Activated CD4-positive, CD25-positive, alpha-beta regulatory T cell (primary cell): ENCODE data around the gene MEA1.
"Not testable (repeated sequence)": the region's sequence is repeated elsewhere in the genome, so short reads cannot be mapped to it uniquely, and the experiment has no call there.

Source experiments
- DNase-seq, 4 experiments: peaks; one replicate each; lab custom pipeline; 2025; lab: John Stamatoyannopoulos, UW

The MEA1 gene

DNA sequence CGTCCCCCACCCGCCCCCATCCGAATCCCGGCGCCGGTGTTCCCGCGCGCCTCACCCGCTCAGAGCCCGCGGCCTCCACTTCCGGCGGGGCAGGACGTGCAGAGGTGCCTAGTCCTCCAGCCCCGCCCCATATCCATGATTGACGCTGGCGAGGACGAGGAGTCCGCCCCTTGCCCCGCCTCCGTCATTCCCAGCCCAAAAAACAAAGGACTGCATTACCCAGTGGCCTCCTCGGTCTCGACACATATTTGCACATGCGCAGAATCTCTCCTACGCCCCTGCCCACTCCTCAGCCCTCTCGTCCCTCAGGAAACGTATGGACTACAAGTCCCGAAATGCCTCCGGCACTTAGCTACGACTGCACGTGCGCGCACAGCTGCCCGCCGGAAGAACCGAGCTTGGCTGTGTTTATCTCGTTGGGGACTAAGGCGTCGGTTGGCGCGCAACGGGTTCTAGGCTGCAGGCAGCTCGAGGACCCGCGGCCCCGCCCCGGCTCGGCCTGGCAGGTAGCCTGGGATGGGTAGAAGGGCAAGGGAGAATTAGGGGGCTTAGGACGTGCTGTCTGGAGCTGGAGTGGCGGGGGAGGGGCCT is at the start of gene MEA1, which contains the start of gene KLHDC3:
Gene MEA1 (minus strand): TSS at position 104 of the 591 bp plus-strand sequence. CDS start 133 bp downstream, outside the sequence.
Gene KLHDC3 (plus strand): TSS at position 407 of the 591 bp plus-strand sequence. CDS start 2,944 bp downstream, outside the sequence.
- peak; percentile 90 to 96 (median 95) for DNase-seq

DNA sequence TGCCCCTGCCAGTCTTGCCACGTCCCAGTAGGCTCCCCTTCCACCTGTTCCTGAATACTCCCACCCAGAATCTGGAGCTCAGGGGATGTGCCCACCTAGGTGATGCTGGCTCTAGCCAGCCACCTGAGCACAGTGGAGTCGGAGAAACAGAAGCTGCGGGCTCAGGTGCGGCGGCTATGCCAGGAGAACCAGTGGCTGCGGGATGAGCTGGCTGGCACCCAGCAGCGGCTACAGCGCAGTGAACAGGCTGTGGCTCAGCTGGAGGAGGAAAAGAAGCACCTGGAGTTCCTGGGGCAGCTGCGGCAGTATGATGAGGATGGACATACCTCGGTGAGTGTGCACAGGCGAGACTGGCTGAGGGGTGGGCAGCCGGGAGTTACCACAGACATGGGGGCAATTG is 49.1 kb upstream of the MEA1 start:
- DNase-seq, result no peak

DNA sequence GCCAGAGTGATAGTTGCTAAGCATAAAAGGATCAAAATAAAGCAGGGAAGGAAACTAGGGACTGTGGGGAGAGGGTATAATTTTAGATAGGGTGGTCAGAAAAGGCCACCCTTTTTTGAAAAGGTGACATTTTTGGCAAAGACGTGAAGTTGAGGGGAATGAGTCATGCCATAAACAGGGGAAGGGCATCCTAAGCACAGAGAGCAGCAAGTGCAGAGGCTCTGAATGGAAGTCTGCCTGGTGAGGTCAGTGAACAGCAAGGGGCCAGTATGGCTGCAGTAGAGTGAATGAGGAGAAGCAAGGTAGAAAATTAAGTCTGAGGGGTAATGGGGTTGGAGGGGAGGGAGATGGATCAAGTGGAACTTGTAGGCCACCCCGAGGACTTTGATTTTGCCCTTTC is 48.1 kb upstream of the MEA1 start:
- DNase-seq, result no peak

DNA sequence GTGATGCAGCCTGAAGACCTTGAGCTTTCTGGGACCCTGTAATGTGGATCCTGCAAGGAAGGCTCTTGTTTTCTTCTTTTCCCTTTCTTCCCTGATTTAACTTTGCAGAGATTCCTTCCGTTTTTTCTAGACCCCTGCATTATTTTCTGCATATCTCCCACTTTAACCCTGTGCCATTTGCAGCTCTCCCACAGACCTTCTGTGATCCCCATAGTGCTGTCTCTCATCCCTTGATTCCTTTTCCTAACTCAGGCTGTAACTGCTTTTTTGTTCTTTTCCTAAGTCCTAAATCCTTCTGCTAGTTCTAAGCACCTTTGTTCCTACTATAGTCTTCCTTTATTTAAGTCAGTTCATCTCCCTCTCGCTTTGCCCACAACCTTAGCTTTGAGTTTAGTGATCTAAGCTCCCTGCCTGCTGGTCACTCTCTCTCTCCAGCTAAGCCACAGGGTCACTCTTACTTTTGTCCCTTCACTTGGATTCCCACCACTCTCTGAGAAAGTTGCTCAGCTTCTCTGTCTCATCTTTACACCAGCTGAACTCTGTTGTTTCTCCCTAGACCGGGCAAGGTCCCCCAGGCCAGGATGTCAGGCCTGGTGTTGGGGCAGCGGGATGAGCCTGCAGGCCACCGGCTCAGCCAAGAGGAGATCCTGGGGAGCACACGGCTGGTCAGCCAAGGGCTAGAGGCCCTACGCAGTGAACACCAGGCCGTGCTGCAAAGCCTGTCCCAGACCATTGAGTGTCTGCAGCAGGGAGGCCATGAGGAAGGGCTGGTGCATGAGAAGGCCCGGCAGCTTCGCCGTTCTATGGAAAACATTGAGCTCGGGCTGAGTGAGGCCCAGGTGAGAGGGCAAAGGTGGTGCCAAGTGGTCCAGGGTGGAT is 47.2 kb upstream of the MEA1 start:
- no peak for DNase-seq

DNA sequence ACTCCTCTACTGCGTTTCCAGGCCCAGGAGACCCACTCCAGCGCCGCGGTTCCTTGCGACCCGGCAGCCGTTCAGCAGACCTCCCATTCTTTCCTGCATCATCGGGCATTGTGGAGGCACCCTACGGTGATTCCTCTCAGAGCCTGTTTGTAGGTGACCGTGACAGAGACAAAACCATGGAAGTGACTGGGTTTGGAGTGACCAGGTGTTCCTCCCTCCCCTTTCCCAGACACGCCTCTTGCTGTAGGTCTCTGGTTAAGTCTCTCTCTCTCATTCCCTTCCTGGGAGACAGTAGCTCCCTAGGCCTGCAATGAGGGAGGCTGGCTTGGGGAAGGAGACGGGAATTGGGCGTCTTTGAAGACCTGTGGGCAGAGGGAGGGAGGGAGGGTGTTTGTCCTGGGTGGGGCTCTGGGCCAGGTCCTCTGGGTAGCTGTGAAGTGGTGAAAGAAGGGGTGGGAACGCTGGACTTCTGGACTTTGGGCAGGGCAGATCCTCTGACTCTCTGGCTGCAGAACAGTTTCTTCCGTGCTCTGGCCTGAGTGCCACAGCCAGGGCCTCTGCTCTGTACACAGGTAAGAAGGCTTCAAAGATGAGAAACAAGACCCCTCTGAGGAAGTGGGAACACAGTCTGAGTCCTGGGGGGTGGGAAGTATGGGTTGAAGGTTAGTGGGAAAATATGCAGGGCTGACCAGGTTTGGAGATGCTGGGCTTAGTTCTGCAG is 46.4 kb upstream of the MEA1 start:
- DNase-seq, result no peak

DNA sequence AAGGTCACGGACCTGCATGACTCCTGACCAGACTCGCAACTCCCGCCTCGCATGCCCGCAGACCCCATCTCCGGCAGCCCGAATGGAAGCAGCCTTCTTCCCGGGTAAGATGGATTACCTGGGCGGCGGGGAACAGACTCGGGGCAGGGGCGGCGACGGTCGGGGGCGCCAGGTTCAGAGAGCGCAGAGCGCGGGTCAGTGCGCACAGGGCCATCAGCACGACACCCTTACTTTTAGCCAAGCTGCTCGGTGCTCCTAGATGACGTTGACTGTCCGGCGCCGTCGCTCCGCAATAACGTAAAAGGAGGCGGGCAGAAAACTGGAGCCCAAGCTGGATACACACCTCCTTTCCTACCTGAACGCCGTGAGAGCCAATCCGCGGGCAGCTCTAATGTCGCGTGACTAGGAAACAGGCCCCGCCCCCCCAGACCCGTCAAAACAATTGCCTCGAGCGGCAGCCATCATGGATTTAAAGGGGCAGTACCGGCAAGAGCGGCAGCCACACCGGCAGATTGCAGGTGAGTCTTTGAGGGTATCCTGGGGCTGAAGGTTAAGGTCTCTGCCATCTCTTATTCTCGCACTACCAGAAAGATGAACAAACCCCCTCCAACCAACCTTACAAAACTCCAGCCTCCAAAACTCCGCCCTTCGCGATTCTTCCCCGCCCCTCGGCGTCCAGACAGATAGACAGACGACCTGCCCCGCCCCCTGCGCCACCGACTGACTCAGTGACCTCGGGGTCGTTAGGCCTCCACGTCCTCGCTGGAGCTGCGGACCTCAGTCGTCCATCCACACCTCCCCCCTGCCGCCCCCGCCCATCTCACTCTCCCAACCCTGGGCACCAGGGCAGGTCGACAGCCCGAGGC is 45.7 kb upstream of the MEA1 start, which contains the start of the genes KLC4 and MRPL2:
Gene KLC4 (plus strand): TSS at position 464 of the 866 bp plus-strand sequence. CDS start 1,705 bp downstream, outside the sequence.
Gene MRPL2 (minus strand): TSS at position 267 of the 866 bp plus-strand sequence. CDS start 53 bp downstream, at position 214.
- DNase-seq, result peak; percentile 91 to 97 (median 95)

DNA sequence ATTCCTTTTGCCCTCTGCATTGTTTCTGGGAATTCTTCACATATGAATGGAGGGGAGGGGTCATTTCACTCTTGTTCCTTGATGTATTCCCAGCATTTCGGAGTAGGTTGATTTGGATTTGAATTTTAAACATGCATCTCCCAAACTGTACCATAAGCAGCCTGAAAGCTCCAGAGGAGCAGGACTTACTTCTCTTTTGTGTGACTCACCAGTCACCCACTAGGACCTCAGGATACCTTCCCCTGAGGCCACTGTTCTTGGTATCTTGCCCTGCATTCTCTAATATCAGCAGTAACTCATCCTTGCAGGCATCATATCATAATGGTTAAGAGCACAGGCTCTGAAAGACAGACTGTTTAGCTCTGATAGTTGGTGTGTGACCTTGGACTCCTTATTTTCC is 44.8 kb upstream of the MEA1 start:
- no peak for DNase-seq

DNA sequence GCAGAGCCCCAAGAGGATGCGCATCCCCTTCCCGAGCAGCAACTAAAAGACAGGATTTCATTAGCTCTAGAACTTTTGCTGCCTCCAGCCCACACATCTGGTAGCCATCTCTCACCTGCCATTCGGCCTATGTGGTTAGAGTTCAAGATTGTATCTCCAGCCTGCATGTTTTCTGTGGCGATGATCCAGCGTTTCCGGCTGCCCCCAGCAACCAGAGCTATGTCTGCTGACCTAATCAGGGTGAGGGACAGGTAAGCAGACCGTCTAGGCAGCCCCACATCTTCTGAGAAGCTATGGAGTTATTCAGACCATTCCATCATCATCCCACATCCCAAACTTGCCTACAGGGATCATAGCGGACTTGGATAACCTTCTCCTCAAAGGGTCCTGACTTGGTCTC is 42.2 kb upstream of the MEA1 start:
- no peak for DNase-seq

DNA sequence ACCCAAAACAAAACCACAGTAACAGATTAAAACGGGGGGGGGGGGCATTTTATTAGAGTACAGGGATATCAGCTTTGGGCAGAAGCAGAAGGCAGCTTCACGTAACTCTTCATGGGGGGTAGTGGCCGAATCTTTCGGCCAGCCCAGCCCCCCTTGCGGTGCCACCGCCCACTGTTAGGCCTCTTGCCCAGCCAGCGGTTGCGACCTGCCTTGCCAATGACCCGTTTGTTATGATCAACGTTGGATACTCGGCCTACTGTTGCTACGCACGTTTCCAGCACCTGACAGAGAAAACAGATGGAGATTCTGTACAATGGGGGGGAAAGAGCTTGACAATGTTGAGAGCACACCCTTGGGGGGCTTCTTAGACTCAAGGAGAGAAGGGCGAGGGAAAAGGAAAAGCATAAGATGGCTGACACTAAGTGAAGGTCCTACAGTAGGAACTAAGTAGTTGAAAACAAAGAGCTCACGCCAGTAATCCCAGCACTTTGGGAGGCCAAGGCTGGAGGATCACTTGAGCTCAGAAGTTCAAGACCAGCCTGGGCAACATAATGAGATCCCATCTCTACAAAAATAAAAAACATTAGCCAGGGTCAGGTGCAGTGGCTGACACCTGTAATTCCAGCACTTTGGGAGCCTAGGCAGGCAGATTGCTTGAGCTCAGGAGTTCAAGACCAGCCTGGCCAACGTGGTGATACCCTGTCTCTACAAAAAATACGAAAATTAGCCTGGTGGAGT is 40.6 kb upstream of the MEA1 start:
- DNase-seq, result no peak

DNA sequence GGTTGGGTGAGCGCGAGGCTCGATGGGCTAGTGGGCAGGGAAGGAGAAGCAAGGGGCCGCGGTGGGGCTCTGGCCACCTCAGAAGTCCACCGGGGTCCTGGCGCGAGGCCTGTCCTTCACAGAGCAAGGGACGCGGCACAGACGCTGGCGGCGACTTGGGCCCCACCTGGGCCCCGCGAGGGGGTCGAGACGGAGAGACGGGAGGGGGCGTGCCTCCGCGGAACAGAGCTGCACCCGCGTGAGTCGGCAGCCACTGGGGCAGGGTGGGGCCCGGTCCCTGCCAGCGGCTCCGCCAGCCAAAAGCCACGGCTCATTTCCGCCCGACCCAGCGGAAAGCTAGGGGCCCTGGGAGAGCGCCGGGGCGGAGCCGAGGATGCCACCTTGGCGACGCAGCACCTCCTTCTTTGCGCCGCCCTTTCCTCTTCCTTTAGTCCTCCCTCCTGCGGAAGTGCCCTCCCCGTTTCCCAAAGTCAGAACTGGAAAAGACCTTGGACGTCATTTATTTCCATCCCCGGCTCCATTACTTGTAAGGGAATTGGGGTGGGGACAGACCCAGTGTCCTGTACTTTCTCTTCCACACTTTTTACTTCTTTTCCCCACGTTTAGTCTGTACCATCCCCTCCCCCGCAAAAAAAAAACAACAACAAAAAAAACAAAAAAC is 39.9 kb upstream of the MEA1 start, which contains the start of gene CUL7:
Gene CUL7 (minus strand): TSS at position 307 of the 661 bp plus-strand sequence. CDS start 1,063 bp downstream, outside the sequence.
- DNase-seq, result peak; percentile 76 to 88 (median 82)

DNA sequence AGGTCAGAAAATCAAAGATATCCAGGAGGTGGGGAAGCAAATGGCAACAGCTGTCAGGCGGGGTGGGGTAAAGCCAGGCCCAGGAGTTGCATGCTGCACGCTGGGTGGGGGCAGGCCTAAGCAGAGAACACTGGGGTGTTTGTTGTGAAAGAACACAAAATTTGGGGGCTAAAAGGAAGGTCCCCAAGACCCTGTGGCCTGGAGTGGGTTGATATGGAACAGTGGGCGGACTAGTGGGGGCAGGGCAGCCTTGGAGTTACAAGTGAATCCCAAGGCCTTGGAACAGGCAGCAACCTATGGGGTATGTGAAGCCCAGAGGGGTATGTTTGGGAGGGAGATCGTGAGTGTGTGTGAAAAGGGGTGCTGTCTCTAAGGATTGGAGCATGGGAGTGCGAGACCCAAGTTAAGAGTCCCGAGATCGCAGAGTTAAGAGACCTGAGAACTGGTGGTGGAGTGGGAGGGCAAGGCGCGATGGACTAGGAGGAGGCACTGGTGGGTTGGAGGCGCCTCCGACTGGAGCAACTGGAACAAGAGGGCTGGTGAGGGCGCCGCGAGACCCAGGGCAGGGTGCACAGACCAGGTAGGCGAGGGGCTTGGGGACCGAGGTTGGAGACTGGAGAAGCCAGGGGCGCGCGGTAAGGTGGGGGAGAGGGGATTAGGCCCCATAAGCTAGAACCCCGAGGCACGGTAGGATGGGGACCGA is 39.2 kb upstream of the MEA1 start:
- no peak for DNase-seq

DNA sequence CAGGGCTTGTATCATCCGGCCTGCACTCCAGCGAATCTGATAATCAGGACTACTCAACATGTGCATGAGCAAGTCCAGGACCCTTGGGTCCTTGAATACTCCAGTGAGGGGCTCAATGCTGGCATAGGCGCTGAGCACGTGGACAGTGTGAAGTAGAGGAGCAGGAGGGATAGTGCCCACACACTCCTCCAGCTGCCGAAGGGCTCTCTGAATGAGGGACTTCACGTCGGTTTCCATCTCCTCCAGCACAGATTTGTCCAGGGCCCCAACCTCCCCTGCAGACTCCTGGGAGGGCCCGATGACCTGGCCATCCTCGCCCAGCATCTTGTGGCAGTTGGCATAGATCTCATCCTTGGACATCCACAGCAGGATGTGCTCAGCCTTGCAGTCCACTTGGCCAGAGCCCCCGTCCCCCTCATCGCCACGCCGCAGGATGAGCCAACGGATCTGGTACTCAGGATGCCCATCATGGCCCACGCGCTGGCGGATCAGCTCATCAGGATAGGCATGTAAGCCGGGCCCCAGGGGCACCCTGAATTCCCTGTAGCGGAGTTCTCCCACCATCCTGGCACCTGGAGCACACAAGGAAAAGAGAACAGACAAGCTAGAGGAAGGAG is 38.6 kb upstream of the MEA1 start:
- DNase-seq, result no peak

DNA sequence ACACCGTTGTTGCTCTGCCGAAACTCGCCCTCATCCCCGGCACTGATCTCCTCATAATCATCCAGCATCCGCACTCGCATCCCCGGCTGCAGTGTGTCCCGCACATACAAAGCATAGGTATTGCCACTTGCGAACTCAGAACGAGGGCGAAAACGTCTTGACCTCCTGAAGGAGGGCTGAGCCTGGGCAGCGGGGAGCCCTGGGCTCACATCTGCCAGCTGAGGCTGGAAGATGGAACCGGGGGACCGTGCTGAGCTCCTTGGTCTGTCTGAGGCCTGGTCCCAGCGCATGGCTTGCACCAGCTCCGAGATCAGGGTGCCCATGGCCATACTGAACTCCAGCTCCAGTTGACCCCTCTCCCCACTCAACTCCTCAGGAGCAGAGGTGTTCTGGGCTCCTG is 37.2 kb upstream of the MEA1 start:
- DNase-seq, result no peak

DNA sequence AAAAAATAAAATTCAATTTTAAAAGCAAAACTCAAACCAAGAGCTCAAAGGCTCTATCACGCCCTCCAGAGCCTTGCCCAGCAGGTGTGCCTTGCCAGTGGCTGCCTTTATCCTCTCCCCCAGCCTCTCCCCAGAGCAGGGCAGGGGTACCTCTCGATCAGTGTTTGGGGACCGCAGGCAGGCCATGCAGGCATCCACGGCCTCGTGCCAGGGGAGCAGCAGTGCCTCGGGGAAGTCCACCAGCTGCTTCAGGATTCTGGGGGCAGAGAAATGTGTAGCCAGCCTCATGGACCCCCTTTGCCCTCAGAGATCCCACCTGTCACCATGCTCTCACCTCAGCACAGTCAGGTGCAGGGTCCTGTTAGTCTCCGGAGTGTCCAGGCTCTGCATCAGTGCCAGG is 34.3 kb upstream of the MEA1 start:
- DNase-seq, result no peak

DNA sequence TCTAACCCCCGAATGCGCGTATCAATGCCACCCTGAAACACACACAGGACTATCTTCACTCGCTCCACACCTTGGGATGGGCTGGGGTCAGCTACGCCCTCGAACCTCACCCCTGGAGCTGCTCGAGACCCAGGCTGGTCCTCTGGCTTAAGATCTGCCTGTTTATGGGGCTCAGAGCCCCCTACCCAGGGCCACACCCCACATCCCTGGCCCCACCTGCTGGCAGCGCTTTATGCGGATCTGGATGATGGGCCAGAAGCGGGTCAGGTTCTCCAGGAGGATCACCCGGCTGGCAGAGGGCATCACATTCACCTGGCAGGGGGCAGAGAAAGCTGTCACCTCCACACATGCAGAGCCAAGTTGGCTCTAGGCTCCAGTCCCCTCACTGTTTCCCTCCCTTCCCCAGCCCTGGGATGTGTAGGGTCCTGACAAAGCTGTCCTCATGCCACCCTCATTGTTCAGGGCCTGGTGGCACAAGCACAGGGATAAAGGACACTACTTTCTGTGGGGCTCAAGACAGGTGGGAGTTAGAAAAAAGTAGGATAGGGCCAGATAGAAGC is 31.7 kb upstream of the MEA1 start:
- DNase-seq, result no peak

DNA sequence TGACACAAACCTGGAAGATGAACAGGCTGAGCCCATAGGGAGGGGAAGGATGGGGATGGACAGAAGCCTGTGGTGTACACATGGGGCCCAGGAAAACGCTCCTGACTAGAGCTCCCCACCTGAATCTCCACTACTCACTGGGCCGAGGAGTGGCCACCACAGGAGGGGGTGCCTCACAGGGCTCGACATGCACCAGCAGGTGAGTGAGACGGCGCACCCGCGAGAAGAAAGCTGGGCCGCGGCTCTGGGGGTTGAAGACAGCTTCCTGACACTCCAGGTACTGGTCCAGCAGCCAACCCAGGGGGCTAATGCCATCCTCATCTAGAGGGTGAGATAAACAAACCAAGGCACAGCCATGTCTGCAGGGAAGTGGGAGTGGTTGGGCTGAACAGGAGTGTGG is 29.6 kb upstream of the MEA1 start:
- no peak for DNase-seq

DNA sequence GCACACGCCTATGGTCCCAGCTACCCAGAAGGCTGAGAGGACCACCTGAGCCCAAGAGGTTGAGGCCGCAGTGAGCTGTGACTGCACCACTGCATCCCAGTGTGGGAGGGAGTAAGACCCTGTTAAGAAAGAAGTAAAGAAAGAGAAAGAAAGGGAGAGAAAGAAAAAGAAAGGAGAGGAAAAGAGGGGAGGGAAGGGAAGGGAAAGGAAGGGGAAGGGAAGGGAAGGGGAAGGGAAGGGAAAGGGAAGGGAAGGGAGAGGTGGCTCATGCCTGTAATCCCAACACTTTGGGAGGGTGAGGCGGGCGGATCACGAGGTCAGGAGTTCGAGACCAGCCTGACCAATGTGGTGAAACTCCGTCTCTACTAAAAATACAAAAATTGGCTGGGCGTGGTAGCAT is 27.7 kb upstream of the MEA1 start:
- DNase-seq, result not testable (repeated sequence)

DNA sequence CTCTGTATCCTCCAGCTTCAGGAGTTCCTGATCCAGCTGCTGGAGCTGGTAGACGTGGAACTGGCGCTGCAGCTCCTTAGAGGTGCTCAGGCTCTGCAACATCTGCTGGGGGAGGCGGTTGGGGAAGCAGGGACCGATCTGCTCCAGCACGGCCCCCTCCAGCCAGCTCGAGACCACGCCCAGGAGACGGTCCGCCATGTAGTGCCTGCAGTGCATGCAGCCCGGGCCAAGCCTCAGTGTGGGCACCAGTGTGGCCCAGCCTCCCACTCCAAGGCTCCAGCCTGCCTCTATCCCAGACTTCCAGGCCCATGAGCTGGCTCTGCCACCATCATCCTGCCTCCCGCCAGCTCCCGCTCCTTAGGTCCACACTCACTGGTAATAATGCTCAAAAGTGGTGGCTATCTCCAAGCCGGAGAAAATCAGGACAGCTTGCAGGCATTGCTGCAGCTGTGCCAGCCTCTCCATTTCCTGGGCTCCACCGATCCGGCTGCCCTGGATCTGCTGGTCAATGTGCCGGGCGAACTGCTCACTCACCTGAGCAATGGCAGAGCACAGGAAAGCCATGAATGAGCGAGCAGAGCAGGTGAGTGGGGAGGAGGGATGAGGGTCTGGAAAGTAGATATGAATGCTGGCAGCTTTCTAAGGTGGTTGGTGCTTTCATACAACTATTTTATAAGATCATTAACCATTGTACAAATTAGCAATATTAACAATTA is 27.0 kb upstream of the MEA1 start:
- no peak for DNase-seq
